Fibroblast of pulmonary artery (primary cell): ENCODE results near the gene STKLD1.

Experiments used
- DNase-seq: peaks from one replicate; pipeline ENCODE4 v3.0.0-alpha.2; 2010; ENCODE audit warnings: low read depth
- H3K4me3 ChIP-seq: replicated peaks from 2 replicates; pipeline ENCODE4 v1.5.1; 2011; ENCODE audit warnings: low read depth, mild to moderate bottlenecking, control low read depth, low read length, moderate library complexity
- TF ChIP-seq, protein P1 (sequence below): IDR thresholded peaks from 2 replicates; pipeline ENCODE4 v1.5.1; 2011; ENCODE audit warnings: mild to moderate bottlenecking, control low read depth, low read length, inconsistent platforms; ENCODE audit errors: missing control alignments

The STKLD1 gene

DNA sequence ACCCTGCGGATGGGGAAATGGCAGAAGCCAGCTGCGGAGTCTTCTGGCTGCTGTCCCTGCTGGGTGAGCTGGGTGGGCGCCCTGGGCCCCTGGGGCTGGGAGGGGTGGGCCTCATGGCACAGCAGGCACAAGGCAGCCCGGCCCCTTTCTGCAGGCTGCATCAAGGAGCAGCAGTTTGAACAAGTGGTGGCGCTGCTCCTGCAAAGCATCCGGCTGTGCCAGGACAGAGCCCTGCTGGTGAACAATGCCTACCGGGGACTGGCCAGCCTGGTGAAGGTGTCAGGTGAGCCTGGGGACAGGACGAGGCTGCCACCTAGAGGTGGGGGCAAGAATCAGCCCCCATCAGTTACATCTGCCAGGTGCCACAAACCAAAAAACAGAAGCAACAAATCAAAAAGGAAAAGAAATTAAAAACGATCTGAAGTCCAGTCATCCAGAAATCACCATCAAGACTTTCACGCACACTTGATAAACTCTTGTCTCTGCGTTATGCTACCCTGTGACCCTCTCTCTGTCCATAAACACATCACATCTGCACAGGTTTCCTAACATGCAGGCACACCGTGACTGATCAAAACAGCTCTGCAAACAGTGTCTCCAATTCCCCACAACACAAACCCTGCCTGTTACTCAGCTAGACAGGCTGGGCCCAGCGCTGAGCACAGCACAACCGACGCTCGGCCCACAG is 27.7 kb downstream of the STKLD1 start:
- no peak overlapping the region for H3K4me3 ChIP-seq
- DNase-seq, result peak; percentile 24
- TF ChIP-seq, protein P1, sequence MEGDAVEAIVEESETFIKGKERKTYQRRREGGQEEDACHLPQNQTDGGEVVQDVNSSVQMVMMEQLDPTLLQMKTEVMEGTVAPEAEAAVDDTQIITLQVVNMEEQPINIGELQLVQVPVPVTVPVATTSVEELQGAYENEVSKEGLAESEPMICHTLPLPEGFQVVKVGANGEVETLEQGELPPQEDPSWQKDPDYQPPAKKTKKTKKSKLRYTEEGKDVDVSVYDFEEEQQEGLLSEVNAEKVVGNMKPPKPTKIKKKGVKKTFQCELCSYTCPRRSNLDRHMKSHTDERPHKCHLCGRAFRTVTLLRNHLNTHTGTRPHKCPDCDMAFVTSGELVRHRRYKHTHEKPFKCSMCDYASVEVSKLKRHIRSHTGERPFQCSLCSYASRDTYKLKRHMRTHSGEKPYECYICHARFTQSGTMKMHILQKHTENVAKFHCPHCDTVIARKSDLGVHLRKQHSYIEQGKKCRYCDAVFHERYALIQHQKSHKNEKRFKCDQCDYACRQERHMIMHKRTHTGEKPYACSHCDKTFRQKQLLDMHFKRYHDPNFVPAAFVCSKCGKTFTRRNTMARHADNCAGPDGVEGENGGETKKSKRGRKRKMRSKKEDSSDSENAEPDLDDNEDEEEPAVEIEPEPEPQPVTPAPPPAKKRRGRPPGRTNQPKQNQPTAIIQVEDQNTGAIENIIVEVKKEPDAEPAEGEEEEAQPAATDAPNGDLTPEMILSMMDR, result peak; percentile 58

DNA sequence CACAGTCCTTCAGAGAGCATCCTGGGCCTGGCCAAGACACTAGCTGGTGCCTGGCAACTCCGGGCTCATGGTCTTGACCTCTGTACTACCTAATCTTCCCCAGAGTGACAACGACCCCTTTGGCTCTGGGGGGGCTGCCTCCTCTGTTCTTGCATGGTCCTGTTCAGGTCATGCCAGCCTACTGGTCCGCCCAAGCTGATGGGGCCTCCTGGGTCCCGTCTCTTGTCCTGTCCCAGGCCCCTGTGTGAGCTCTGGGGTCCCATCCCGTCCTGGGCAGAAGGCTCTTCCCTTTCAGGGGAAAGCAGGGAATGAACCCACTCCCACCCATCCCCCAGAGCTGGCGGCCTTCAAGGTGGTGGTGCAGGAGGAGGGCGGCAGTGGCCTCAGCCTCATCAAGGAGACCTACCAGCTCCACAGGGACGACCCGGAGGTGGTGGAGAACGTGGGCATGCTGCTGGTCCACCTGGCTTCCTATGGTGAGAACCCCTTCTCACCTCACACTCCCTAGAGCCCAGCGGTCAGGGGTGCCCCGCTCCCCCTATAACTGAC is 28.4 kb downstream of the STKLD1 start:
- H3K4me3 ChIP-seq, result no peak overlapping the region
- no peak for DNase-seq
- TF ChIP-seq, protein P1, result no peak

DNA sequence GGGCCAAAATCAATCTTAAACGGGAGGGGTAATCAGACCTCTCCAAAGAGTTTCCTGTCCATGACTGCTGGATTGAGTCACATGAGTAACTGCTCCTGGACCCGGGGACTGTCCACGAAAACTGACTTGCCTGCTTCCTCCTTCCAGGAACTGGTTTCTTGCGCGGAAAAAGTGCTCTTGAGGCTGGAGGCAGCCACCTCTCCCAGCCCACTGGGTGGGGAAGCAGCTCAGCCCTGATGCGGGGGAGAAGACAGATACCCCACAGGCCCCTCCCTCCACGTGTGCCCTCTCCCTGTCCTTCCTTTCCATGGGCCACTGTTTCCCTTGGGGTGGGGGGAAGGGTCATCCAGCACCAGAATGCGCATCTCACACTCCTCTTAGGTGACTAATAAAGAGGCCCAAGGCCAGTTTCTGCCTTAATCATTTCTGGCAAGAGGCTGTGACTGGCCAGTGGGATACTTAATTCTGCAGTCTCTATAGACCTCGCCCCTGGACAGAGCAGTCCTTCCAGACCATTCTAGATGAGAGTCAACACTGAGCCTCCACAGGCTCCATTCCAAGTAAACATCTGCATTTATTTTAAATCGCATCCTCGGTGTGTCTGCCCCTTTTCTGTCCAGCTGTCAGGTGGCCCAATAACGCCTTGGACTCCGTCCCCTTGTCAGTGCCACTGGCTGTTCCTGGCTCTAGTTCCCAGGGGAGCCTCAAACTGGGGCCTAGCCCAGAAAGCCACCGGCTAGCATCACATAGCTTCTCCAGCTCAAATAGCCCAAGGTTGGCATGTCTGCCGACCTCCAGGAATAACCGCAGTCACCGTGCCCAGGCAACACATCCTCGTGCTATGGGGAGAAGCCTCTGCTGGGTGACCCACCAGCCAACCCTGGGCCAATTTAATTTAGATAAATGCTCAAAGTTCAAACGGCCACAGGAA is 29.6 kb downstream of the STKLD1 start:
- peak; percentile 35 for DNase-seq
- no peak overlapping the region for H3K4me3 ChIP-seq
- TF ChIP-seq, protein P1, result no peak

DNA sequence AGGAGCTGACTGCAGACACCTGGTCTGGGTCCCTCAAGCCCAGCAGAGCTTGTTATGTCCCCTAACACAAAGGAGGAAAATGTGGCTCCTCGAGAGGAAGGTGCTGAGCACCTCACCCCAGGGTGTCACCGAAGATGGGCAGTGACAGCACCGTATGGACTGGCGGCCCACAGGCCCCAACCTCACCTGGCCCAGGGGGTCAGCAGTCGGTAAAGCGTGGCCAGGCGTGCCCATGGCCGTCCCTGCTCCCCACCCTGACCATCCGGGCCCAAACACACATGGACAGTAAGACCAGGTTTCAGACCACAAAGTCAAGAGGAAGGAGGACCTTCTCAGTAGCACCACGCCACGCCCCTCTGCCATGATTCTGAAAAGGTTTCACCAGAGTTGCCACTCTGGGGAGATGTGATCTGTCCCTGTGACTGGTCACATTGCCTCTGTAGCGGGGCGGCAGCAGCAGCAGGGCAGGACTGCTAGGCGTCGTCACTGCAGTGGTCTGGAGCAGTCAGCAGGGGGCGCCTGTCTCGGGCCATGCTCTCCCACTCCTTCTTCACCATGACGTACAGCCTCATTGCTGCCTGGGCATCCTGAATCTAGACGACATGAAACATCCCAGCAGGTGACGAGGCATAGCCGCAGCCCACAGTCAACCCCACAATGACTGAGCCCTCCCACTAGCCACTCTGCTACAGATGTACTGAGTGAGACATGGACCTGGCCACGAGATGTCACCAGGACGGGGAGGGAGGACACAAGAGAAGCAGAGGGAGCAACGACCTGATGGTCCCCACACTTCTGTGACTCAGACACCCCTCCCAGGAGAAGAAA is 30.5 kb downstream of the STKLD1 start:
- peak; percentile 80 for DNase-seq
- TF ChIP-seq, protein P1, result peak; percentile 93
- H3K4me3 ChIP-seq, result no peak overlapping the region

DNA sequence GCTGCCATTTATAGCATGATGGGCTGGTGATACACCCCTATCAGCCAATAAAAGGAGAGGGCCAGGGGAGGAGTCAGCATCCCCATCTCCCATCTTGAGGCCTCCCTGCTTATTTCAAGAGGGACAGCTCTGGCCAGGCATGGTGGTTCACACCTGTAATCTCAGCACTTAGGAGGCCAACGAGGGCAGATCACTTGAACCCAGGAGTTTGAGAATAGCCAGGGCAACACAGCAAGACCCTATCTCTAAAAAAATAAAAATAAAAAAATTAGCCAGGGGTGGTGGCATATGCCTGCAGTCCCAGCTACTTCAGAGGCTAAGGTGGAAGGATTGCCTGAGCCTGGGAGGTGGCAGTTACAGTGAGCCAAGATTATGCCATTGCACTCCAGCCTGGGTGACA is 31.9 kb downstream of the STKLD1 start:
- TF ChIP-seq, protein P1, result no peak
- no peak for DNase-seq
- H3K4me3 ChIP-seq, result no peak overlapping the region

DNA sequence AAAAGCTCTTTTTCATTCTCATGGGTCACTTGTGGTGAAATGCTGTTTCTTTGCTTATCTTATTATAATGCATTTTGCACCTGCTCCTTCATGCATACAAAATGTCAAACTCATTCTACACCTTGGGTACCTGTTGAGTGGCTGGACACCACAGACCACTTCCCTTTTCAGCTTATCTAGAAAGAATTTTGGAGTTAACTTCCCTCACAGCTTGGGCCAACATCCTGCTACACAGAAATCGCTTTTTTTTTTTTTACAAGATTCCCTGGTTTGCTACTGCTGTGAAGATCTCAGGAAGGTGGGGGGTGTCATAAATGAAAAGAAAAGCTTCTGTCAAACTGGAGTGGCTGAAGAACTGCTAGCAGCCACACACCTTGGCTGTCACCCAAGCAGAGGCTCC is 39.0 kb downstream of the STKLD1 start:
- no peak overlapping the region for H3K4me3 ChIP-seq
- TF ChIP-seq, protein P1, result no peak
- DNase-seq, result no peak
